GF-D8 (cell line): ENCODE data around the gene CLDN16.
A peak's percentile ranks its signal among the peaks of the same experiment; 100 is the strongest.

Experiments used
- DNase-seq: peaks from one replicate; lab custom pipeline; 2025; lab: John Stamatoyannopoulos, UW

Gene CLDN16, protein sequence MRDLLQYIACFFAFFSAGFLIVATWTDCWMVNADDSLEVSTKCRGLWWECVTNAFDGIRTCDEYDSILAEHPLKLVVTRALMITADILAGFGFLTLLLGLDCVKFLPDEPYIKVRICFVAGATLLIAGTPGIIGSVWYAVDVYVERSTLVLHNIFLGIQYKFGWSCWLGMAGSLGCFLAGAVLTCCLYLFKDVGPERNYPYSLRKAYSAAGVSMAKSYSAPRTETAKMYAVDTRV

DNA sequence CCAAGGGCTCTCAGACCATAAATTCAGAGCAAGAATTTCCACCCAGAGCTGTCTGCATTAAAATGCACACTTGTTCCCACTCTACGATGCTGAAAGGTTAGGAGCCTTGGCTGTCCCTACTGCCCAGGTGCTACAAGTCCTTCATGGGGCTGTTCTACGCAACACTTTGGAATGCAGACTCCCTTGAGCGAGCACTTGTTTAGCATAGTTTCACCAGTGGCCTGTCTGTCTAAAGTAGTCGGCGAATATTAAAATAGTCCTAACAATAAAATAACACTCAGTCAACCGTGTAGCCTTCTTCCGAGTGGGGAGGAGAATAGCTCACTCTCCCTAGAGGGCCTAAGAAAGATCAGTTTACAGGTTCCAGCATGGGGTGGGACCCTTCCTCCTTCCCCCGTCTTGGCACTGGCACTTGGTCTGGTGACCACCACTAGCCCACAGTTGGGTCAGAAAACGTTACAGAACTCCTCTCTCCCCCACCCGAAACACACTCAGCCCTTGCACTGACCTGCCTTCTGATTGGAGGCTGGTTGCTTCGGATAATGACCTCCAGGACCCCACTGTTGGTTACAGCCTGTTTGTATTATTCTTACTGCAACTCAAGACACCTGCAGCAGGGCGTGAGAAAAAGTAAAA lies at the start of gene CLDN16:
TSS of gene CLDN16 (plus strand) at position 586 of the 636 bp plus-strand sequence. CDS start 167 bp downstream, outside the sequence.
- DNase-seq = no peak

DNA sequence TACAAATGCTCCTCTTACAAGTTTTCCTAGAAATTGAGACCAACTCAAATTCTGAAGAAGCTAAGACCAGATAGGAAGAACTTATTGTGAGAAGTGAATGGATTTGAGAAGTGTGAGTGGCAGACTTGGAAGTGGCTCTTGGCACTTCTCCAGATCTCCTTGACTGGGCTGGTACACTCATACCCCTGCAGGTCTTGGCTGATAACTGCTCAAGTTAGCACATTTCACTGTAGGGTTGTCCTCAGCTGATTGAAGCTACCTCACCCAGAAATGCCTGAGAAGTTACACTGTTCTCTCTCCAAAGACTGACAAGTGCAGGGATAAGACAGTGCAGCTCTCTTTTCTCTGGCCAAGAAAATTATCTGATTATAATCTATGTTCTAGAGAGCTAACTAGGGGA lies 49.2 kb upstream of the CLDN16 start:
- DNase-seq = no peak

DNA sequence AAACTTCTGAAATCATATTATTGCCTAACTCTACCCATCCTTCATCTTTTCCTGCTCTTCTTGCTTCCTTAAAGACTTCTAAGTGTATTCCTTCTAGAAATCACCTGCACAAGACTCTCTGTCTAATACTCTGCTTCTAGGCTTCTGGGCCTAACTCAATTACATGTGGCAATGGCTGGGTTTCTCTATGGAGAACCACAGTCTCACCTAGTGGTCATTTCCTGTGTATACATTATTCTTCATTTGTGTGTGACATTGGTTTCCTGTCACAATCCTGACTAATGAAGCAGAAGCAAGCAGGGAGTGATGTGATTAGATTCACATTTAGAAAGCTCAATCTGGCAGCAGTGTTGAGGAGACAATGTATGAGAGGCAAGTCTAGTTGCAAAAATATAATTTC lies 48.8 kb upstream of the CLDN16 start:
- DNase-seq = no peak

DNA sequence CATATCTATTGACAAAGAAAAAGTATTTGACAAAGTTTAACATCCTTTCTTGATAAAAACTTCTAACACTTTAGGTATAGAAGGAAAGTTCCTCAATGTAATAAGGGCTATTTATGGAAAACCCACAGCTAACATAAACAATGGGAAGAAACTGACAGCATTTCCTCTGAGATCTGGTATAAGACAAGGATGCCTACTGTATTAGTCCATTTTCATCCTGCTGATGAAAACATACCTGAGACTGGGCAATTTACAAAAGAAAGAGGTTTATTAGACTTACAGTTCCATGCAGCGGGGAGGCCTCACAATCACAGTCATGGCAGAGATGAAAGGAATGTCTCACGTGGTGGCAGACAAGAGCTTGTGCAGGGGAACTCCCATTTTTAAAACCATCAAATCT lies 47.9 kb upstream of the CLDN16 start:
- DNase-seq = no peak

DNA sequence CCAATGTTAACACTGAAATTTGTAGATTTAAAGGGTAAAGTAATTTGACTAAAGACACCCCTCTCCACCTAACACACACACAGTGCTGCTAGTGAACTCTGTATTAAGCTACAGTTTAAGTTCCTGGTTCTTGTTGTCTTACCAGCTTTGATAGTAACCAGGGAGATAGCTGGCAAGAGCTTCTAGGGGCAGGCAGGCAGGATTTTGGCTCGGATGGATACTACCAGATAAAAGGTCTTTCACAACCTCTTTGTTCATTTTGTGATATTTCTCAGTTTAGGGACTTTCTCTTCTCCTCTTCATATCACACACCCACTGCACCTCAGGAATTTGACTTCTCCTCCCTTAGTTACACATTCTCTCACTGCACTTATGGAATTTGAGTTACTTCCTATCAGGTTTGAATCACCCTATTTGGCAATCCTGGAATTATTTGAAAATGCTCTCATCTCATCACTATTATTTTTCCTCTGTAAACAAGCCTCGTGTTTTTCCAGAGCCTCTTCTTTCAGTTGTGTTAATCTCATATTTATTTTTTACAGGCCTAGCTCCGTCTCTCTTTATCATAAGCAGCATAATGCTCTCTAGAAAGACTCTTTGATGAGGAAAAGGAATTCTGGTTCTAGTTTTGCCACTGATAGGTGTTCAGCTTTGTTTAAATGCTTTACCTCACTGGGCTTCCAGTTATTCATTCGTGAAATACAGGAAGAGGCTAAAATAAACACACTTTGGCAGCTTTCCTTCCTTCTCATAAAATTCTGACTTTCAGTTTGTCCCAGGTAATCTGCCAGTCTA lies 42.7 kb upstream of the CLDN16 start:
- no peak for DNase-seq

DNA sequence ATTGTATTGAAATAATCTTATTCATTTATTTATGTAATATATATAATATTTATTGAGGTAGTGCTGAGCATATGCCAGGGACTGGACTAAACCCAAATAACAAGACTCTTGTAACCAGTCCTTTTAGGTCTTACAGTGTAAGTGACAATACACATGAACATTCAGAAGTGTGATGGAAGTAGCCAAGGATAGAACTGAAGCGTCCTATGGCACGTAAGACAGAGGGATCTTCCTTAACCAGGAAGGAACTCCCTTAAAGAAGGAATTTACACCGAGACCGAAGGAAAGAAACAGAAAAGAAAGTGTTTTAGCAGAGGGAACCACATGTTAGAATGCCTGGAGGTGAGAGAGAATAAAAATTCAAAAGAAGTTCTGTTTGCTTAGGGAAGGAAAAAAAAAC lies 42.1 kb upstream of the CLDN16 start:
- no peak for DNase-seq

DNA sequence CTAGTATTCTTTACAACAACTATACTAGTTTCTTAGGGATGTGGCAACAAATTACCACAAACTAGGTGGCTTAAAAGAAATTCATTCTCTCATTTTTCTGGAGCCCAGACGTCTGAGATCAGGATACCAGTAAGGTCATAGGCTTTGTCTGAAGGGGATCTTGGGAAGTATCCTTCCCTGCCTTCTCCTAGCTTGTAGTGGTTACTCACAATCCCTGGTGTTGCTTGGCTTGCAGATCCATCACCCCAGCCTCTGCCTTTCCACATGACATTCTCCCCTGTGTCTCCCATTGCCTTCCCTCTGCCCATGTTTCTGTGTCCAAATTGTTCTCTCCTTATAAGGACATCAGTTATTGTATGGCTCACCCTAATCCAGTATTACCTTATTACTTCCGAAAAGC lies 41.4 kb upstream of the CLDN16 start:
- no peak for DNase-seq

DNA sequence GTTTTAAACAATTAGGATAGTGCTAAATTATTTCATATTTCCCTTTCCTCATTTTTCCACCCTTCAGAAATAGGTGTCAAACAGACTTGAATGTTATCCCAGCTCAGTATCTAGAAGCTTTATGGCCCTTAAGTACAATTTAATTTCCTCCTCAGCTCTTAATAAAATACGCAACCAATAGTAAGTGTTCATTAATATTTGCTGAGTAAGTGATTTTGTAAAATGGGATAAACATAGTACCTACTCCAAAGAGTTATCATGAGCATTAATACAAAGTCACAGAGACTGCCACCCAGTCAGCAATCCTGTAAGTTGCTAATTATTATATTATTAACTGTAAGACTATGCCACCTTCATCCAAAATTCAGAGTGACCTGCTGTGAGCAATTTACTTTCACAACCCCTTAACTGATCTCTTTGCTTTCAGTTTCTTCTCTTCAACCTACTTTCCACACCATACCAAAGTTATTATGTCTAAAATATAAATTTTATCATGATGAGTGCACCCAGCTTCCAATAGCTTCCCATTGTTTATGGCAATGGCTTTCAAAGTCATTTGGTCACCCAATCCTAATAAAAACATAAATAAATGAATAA lies 35.0 kb upstream of the CLDN16 start:
- no peak for DNase-seq

DNA sequence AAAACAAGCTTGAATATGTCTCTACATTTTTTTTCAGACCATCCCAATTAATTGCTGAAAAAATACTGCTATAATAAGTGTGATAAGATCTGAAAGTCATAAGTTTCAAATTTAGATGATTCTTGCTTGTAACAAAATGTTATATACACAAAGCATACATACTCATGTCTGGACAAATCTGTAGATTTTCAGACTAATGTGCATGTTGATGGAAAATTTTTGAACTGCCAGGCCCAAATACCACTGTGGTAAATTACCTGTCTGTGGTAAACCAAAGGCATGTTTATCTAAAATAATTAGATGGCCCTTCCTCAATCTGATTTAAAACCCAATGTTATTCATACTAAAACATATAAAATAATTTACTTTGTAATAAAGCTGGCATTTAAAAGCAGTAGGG lies 31.7 kb upstream of the CLDN16 start:
- no peak for DNase-seq

DNA sequence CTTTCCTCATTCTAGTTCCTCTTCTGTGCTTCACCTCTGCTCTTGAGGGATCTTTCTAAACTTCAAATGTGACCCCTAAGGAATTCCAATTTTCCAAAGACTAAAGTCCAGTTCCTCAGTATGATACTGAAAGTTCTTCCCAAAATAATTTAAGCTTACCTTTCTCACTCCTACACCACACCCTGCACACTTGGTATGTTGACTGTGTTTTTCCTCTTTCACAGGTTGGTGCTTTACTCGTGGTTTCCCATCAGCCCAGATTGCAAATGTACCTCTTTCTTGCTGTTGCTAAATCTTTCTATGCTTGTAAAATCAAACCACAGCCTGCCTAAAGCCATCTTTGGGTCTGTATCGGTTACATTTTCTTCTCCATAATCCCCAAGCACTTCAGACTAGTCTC lies 30.5 kb upstream of the CLDN16 start:
- no peak for DNase-seq

DNA sequence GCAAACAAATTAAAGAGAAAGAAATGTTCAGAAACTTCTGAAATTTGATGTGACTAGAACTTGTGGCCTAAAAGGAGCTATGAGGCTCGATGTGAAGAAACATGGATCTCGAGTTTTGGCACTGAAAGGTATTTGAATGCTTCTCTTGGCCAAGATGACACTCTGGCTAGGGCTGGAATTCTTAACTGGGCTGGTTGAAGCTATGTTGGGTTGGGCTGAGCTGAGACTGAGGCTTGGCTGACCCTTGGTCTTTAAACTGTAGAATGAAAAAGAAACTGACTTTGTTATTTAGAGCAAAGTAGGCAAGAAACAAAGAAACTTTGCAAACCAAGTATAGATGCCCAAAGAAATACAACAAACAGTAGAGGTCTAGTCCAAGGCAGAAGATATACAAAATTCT lies 28.1 kb upstream of the CLDN16 start:
- DNase-seq = no peak

DNA sequence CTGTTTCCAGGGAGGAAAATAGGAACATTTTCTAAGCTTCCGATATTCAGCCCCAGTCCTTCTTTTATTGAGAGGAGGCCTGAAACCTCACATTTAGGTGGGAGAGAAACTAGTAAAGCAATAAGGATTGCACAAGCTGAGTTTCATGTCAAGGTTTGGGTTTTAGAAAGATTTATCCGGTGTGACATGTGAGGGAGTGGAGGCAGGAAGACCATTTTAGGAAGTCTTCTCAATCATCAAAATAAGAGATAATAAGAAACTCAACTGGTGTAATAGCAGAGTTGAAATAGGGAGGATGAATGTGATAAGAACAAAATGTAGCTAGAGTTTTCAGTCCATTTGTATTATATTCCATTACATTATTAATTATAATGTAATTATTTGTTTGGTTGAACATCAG lies 27.7 kb upstream of the CLDN16 start:
- DNase-seq = no peak

DNA sequence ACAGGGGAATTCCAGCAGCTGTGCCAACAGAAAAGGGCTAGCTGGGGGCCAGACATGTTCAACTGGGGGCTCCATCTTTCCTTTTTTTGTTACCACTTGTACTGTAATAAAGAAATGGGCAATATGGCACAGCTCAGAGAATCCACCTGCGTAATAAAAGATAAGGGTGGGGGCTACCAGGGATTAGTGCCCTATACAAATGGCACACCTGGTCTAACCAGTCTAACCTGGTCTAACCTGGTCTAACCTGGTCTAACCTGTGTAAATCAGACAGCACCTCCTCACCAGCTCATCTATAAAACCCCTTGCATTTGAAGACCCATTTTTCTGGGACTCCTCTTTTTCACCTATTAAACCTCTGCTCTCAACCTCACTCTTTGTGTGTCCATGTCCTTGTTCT lies 26.2 kb upstream of the CLDN16 start:
- DNase-seq = no peak

DNA sequence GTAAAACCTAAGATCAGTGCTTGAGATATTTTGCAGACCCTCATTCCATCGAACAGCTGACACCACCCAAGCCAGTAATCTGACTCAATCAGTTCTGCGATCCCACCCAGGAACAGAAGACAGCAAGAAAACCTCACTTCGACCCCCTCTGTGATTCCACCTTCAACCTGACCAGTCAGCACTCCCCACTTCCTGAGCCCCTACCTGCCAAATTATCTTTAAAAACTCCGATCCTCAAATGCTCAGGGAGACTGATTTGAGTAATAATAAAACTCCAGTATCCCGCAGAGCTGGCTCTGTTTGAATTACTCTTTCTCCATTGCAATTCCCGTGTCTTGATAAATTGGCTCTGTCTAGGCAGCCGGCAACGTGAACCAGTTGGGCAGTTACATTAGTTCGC lies 25.7 kb upstream of the CLDN16 start:
- no peak for DNase-seq

DNA sequence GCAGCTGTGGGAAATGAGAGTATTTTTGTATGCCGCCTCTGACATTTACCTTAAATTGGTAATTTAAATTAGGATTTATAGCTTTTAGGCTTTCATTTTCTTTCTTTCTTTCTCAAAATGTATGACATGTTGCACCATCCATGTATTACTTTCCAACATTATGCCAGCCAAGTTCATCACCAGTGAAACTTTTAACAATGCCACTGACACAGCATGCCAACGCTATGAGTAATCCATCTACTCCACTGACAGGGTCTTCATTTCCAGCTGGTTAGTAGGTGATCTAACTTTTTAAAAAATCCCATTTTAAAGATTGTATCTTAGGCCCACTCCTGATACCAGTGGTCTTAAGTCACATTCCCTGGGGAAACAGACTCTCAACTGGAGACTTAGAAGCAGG lies 21.8 kb upstream of the CLDN16 start:
- DNase-seq = no peak

DNA sequence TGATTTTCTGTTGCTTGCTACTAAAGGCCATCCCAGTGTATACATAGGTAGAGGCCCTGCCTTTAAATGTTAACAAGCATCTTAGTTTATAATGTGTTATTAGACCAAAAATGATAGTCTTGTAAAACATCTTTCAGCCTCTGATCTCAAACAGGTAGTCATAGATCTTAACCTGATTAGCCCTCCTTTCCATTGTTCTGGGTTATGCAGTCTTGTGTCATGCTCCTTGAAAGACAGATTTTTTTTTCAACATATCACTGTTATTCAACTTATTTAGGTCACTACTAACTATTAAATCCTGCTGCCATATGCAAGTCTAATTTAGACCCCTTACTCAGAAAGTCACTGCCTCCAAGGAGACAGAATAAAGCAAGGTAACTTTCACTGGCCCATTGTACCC lies 19.1 kb upstream of the CLDN16 start:
- no peak for DNase-seq

DNA sequence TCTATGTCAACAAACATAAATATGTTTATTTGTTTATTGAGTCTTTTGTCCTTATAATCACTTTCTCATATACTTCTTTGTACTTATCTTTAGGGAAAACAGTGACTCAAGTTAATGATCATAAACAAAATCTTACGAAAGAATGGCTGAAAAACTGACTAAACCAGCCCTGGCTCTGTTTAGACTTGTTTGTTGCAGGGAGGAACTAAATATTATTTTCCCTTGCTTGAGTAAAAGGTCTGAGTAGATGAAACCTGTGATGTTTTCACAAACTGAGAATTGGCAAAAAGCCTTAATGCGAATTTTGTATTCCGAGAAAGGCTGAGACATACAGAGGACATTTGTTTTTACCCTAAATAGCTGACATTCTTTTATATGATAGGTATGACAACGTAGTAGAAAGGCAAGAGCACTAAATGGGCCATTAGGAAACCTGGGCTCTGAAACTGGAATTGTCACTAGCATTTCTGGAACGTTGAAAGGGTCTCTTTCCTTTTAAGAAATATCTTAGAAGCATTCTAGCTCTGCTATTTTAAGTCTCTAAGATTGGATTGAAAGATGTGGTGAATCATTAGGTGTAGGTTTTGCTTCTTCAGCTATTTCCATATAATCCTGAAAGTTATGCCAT lies 18.2 kb upstream of the CLDN16 start:
- no peak for DNase-seq

DNA sequence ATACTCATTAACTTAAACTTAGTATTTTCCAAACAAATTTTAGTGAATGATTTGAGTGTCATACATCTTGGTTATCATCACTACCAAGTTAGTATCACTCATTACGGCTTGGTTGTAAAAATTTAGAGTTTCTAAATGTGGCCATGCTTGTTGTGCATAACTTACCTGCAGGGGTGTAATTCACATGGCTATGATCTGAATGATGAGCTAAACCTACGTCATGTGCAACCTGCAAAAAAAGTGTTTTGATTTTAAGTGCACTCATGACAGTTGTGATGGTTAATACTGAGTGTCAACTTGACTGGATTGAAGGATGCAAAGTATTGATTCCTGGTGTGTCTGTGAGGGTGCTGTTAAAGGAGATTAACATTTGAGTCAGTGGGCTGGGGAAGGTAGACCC lies 17.6 kb upstream of the CLDN16 start:
- no peak for DNase-seq

DNA sequence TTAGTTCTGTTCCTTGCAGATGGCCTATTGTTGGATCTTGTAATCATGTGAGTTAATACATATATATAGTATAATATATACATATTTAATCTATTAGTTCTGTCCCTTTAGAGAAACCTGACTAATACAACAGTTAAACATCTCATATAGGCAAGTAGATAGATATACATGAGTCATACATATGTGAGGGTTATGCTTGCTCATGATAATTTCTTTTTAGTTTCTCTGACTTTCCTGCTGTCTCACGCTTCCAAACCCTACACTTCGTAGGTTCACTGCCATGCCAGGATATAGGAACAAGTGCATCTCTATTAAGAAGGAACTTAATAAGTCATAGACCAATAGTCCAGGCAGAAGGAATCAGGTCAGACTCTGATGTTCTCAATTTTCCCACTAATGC lies 16.8 kb upstream of the CLDN16 start:
- no peak for DNase-seq

DNA sequence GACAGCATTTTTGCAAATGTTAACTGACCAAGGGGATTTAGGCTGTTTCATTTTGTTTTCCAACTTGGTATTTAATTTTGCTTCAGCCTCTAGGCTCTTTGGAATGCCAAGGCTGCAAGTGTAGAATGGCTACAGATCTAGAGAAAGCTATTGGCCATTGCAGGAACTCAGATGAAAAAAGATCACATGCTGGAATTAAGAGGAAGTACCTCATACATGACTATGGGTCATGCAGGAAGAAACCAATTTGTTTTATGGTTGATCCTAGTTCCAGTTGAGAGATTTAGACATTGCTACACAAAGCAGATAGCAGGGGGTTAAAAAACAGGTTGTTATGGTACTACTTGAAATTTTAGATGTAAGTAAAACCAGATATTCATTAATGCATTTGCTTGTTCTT lies 12.7 kb upstream of the CLDN16 start:
- peak; percentile 10 for DNase-seq

DNA sequence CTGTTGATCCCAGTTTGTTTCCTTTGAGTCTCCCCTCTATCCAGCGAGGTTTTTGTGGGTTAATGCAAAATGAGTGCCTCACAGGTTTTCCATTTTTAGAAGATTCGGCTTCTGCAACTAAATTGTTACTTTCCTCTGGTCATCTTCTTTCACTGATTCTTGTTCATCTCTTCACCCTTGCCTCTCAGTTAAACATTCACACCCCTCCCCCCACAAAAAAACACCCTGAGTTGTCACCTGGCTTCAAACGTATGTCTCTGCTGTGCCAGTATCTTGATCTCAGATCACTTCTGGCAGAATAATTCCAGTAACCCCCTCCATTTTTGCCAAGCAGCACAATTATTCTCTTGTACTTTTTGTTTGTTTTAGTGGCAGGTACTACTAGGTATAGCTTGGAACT lies 12.3 kb upstream of the CLDN16 start:
- DNase-seq = no peak

DNA sequence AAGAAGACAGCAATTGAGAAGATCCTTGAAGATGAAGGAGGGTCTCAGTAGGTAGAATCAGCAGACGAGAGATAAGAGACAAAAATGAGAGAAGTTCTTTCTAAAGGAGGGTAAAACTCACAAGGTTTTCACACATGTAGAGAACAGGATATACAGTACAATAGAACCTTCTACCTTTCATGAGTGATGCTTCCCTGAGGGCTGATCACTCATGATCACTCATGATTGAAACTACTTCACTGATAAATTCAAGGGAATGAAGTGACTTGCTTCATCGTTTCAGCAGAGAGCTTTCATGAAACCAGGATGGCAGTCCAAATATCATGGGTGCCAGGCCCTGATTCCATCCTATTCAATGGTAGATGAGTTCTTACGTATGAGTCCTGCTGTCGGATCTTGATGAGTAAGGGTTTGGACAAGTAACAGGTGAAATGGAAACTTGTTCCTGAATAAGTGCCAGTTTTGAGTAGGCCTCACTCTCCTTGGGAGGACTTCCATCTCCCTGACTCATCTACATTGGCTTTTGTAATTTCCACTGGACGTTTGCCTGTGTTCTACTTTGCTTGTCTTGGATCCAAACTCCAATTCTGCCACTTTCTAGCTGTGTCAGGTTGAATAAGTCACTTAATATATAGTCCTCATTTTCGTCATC lies 9.6 kb upstream of the CLDN16 start:
- DNase-seq = no peak
